ENCODE results near the gene TTLL8. TPM values are rescaled to one million over a fixed set of nuclear protein-coding genes. Genes with fewer than 3 reads are reported as not detected.
"Not testable (repeated sequence)": the region's sequence is repeated elsewhere in the genome, so short reads cannot be mapped to it uniquely, and the experiment has no call there.

Gene TTLL8
- total RNA-seq, 3 donors from 2014 or later: not detected

- Histone ChIP-seq H3K9me3 (peaks cover 6 to 15% of the 10 kb centered on the region in 2 donors), H3K4me3 (peak overlapping the region; percentile 3 to 63 (median 16)), H3K4me1 (peaks cover 0 to 5% of the 10 kb centered on the region in 2 donors), H3K36me3 (no peaks in the 10 kb centered on the region), H3K27ac (no peak overlapping the region), H3K27me3 (peaks cover 7 to 21% of the 10 kb centered on the region in 2 donors)
- intact Hi-C loops (cut with DNase I; ENCODE audit: low total_unique reads): no loop called here
- peak in 1 of 2 donors; percentile 51 for DNase-seq (ENCODE audit: low spot score in 2 of 2)
- TF ChIP-seq POLR2AphosphoS5 (IDR thresholded peaks at IDR 0.05): no peak
- no peak for TF ChIP-seq CTCF (IDR thresholded peaks at IDR 0.05)
- TF ChIP-seq POLR2A (IDR thresholded peaks at IDR 0.05): no peak
Measured at GRCh38 chr22:49983148-49984042, 74.7 kb downstream of the TTLL8 start.

- H3K27ac ChIP-seq; H3K4me1 ChIP-seq; intact Hi-C loops (cut with DNase I; ENCODE audit: low total_unique reads); DNase-seq (ENCODE audit: low spot score in 2 of 2); H3K4me3 ChIP-seq; H3K36me3 ChIP-seq: not testable (repeated sequence)
- H3K27me3 ChIP-seq: peaks cover 7 to 21% of the 10 kb centered on the region in 2 donors
- peaks cover 6 to 15% of the 10 kb centered on the region in 2 donors for H3K9me3 ChIP-seq
Measured at GRCh38 chr22:49981799-49982198, 76.3 kb downstream of the TTLL8 start.

- no peak overlapping the region for H3K27ac ChIP-seq
- TF ChIP-seq CTCF (IDR thresholded peaks at IDR 0.05): peak in 1 of 3 donors; percentile 44
- no peak for TF ChIP-seq POLR2A (IDR thresholded peaks at IDR 0.05)
- no peak for TF ChIP-seq POLR2AphosphoS5 (IDR thresholded peaks at IDR 0.05)
- intact Hi-C loops (cut with DNase I; ENCODE audit: low total_unique reads): no loop called here
- H3K4me3 ChIP-seq: no peak overlapping the region
- DNase-seq (ENCODE audit: low spot score in 2 of 2): peak in 1 of 2 donors; percentile 37
- H3K36me3 ChIP-seq: no peaks in the 10 kb centered on the region
- H3K4me1 ChIP-seq: peaks cover 0 to 5% of the 10 kb centered on the region in 2 donors
- peaks cover 7 to 21% of the 10 kb centered on the region in 2 donors for H3K27me3 ChIP-seq
- no peaks in the 10 kb centered on the region for H3K9me3 ChIP-seq
Measured at GRCh38 chr22:49979587-49980264, 78.4 kb downstream of the TTLL8 start.

- no peak for DNase-seq (ENCODE audit: low spot score in 2 of 2)
- Histone ChIP-seq H3K27me3 (peaks cover 0 to 5% of the 10 kb centered on the region in 2 donors), H3K27ac (no peak overlapping the region), H3K4me3 (no peak overlapping the region), H3K36me3 (no peaks in the 10 kb centered on the region), H3K9me3 (no peaks in the 10 kb centered on the region), H3K4me1 (no peaks in the 10 kb centered on the region)
- intact Hi-C loops (cut with DNase I; ENCODE audit: low total_unique reads): no loop called here
- TF ChIP-seq POLR2A (IDR thresholded peaks at IDR 0.05): no peak
- TF ChIP-seq CTCF (IDR thresholded peaks at IDR 0.05): no peak
- no peak for TF ChIP-seq POLR2AphosphoS5 (IDR thresholded peaks at IDR 0.05)
Measured at GRCh38 chr22:49977578-49977977, 80.5 kb downstream of the TTLL8 start.

GRCh38 chr22:49976439-49977175 lies 81.5 kb downstream of the TTLL8 start:
- Histone ChIP-seq H3K36me3 (no peaks in the 10 kb centered on the region), H3K27me3 (no peaks in the 10 kb centered on the region), H3K4me3 (no peak overlapping the region), H3K9me3 (no peaks in the 10 kb centered on the region), H3K27ac (peak overlapping the region in 1 of 2 donors; percentile 82), H3K4me1 (peaks cover 0 to 5% of the 10 kb centered on the region in 2 donors)
- no peak for TF ChIP-seq CTCF (IDR thresholded peaks at IDR 0.05)
- no peak for TF ChIP-seq POLR2AphosphoS5 (IDR thresholded peaks at IDR 0.05)
- TF ChIP-seq POLR2A (IDR thresholded peaks at IDR 0.05): no peak
- intact Hi-C loops (cut with DNase I; ENCODE audit: low total_unique reads): no loop called here
- DNase-seq (ENCODE audit: low spot score in 2 of 2): peak; percentile 18 to 22
